ENCODE data around the gene MRM1. TPM values are rescaled to one million over a fixed set of nuclear protein-coding genes. Genes with fewer than 3 reads are reported as not detected.
A peak's percentile ranks its signal among the peaks of the same experiment; 100 is the strongest.

The MRM1 gene
- total RNA-seq, 6 experiments from 2014 or later: 2.5 to 8.6 (median 6.0) TPM

DNA sequence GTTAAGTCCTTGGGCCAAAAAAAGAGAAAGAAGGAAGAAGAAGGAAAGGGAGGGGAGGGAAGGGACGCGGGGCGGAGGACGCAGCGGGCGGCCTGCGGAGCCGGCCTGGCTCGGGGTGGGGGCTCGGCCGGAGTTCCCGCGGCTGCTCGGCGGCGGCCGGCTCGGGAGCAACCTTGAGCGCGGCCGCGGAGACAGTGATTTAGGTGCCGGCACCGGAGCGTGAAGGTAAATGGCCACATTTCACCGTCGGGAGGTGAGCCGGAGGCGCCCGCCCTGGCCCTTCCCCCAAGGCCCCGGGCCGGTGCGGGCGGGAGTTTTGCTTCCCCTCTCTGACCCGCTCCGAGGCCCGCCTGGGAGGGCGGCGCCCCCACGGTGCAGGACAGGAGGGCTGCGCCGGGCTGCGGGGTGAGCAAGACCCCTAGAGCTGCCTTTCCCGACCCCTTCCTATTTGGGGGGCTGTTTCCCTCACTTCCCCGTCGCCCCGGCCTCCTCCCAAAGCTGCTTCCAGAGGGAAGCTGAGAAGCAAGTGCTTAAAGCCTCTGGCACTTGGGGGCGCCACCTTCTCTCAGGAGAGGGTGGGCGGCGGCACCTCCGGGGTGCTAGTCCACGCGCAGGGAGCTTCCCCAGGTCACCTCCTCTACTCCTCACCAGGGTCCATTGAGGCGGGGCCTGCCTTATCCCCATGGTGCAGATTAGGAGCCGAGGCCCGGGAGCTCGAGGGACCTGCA lies 56.5 kb downstream of the MRM1 start:
- Histone ChIP-seq H3K36me3 (no peaks in the 10 kb centered on the region), H3K27me3 (peaks cover 0 to 6% of the 10 kb centered on the region in 2 donors), H3K4me3 (peak overlapping the region in 2 of 3 donors; percentile 16 to 44), H3K9me3 (no peaks in the 10 kb centered on the region), H3K27ac (no peak overlapping the region), H3K4me1 (no peaks in the 10 kb centered on the region)
- TF ChIP-seq, protein P1, sequence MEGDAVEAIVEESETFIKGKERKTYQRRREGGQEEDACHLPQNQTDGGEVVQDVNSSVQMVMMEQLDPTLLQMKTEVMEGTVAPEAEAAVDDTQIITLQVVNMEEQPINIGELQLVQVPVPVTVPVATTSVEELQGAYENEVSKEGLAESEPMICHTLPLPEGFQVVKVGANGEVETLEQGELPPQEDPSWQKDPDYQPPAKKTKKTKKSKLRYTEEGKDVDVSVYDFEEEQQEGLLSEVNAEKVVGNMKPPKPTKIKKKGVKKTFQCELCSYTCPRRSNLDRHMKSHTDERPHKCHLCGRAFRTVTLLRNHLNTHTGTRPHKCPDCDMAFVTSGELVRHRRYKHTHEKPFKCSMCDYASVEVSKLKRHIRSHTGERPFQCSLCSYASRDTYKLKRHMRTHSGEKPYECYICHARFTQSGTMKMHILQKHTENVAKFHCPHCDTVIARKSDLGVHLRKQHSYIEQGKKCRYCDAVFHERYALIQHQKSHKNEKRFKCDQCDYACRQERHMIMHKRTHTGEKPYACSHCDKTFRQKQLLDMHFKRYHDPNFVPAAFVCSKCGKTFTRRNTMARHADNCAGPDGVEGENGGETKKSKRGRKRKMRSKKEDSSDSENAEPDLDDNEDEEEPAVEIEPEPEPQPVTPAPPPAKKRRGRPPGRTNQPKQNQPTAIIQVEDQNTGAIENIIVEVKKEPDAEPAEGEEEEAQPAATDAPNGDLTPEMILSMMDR (IDR thresholded peaks at IDR 0.05): no peak
- TF ChIP-seq POLR2A (IDR thresholded peaks at IDR 0.05): no peak
- intact Hi-C loops (cut with DNase I): no loop called here
- 8% methylated on average over 4 of the region's 57 CpGs for whole genome bisulfite sequencing (ENCODE audit: insufficient coverage, low coverage, low lambda C conversion rate, missing lambda C conversion rate)
- DNase-seq: no peak
- peak in 2 of 4 donors; percentile 18 to 35 for ATAC-seq

Other genes with a start within 250 kb of the MRM1 start
- gene TBC1D3H, start 213.1 kb upstream of the MRM1 start, total RNA-seq: not detected
- gene ZNHIT3, start 114.9 kb upstream of the MRM1 start, total RNA-seq: 10 to 100 TPM; 11.2 to 16.6 (median 12.5) TPM
- gene MYO19, start 66.7 kb upstream of the MRM1 start, total RNA-seq: 10 to 100 TPM; 20.6 to 40.5 (median 28.9) TPM
- gene PIGW, start 66.6 kb upstream of the MRM1 start, total RNA-seq: 1 to 10 TPM; 3.0 to 6.1 (median 4.1) TPM
- 10 to 100 TPM; 24.3 to 39.6 (median 35.3) TPM for gene GGNBP2, start 56.7 kb upstream of the MRM1 start, total RNA-seq
- 10 to 100 TPM in 3 of 6 experiments, 1 to 10 TPM in 3; 5.1 to 13.6 (median 9.3) TPM for gene DHRS11, start 9.7 kb upstream of the MRM1 start, total RNA-seq